ENCODE data around the gene PRKCH.

GRCh38 chr14:61388173-61388975 is 67.0 kb downstream of the PRKCH start:
- TF ChIP-seq MAX (CRISPR knock-in tag; IDR thresholded peaks at IDR 0.05) (no peak), ZNF263 (CRISPR knock-in tag; IDR thresholded peaks at IDR 0.05; ENCODE audit: low read depth) (no peak), ZNF416 (CRISPR knock-in tag; IDR thresholded peaks at IDR 0.05) (no peak), NFE2L1 (CRISPR knock-in tag; IDR thresholded peaks at IDR 0.05) (no peak), ZNF671 (CRISPR knock-in tag; IDR thresholded peaks at IDR 0.05) (no peak), NR3C1 (CRISPR knock-in tag; conservative IDR thresholded peaks at IDR 0.05; ENCODE audit: low read depth) (no peak), KAT7 (CRISPR knock-in tag; IDR thresholded peaks at IDR 0.05; ENCODE audit: borderline replicate concordance) (no peak), ZNF121 (CRISPR knock-in tag; IDR thresholded peaks at IDR 0.05) (no peak), JUN (CRISPR knock-in tag; IDR thresholded peaks at IDR 0.05) (no peak), ZNF281 (CRISPR knock-in tag; IDR thresholded peaks at IDR 0.05) (no peak)
- TF ChIP-seq, protein P1, sequence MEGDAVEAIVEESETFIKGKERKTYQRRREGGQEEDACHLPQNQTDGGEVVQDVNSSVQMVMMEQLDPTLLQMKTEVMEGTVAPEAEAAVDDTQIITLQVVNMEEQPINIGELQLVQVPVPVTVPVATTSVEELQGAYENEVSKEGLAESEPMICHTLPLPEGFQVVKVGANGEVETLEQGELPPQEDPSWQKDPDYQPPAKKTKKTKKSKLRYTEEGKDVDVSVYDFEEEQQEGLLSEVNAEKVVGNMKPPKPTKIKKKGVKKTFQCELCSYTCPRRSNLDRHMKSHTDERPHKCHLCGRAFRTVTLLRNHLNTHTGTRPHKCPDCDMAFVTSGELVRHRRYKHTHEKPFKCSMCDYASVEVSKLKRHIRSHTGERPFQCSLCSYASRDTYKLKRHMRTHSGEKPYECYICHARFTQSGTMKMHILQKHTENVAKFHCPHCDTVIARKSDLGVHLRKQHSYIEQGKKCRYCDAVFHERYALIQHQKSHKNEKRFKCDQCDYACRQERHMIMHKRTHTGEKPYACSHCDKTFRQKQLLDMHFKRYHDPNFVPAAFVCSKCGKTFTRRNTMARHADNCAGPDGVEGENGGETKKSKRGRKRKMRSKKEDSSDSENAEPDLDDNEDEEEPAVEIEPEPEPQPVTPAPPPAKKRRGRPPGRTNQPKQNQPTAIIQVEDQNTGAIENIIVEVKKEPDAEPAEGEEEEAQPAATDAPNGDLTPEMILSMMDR (IDR thresholded peaks at IDR 0.05), result no peak
- TF ChIP-seq, protein P2, sequence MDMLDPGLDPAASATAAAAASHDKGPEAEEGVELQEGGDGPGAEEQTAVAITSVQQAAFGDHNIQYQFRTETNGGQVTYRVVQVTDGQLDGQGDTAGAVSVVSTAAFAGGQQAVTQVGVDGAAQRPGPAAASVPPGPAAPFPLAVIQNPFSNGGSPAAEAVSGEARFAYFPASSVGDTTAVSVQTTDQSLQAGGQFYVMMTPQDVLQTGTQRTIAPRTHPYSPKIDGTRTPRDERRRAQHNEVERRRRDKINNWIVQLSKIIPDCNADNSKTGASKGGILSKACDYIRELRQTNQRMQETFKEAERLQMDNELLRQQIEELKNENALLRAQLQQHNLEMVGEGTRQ (CRISPR knock-in tag; IDR thresholded peaks at IDR 0.05), result no peak
- TF ChIP-seq, protein P3, sequence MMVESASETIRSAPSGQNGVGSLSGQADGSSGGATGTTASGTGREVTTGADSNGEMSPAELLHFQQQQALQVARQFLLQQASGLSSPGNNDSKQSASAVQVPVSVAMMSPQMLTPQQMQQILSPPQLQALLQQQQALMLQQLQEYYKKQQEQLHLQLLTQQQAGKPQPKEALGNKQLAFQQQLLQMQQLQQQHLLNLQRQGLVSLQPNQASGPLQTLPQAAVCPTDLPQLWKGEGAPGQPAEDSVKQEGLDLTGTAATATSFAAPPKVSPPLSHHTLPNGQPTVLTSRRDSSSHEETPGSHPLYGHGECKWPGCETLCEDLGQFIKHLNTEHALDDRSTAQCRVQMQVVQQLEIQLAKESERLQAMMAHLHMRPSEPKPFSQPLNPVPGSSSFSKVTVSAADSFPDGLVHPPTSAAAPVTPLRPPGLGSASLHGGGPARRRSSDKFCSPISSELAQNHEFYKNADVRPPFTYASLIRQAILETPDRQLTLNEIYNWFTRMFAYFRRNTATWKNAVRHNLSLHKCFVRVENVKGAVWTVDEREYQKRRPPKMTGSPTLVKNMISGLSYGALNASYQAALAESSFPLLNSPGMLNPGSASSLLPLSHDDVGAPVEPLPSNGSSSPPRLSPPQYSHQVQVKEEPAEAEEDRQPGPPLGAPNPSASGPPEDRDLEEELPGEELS (CRISPR knock-in tag; IDR thresholded peaks at IDR 0.05), result no peak

Data from WTC11 (cell line).